Karpas-422 (cell line): ENCODE results near the gene CAPN7. TPM values are rescaled to one million over a fixed set of nuclear protein-coding genes. Genes with fewer than 3 reads are reported as not detected.
"Not testable (repeated sequence)": the region's sequence is repeated elsewhere in the genome, so short reads cannot be mapped to it uniquely, and the experiment has no call there.

ENCODE experiments used
- DNase-seq: peaks from one replicate; pipeline ENCODE4 v3.0.0-alpha.2; 2015
- H2AFZ ChIP-seq: fragments of 200-600 bp; sonication (generic); 2 replicates; pipeline ENCODE4 v1.6.1; 2014; ENCODE audit warnings: antibody characterized with exemption, low read length, mixed read lengths
- H3K27ac ChIP-seq: fragments of 200-600 bp; sonication (generic); 2 replicates; pipeline ENCODE4 v1.5.1; 2014; ENCODE audit warnings: mild to moderate bottlenecking, low read length, moderate library complexity
- H3K27me3 ChIP-seq: fragments of 200-600 bp; sonication (generic); 2 replicates; pipeline ENCODE4 v1.6.1; 2014; ENCODE audit warnings: low read length, mixed read lengths
- H3K36me3 ChIP-seq: fragments of 200-600 bp; sonication (generic); 2 replicates; pipeline ENCODE4 v1.6.1; 2014; ENCODE audit warnings: low read length, mixed read lengths; ENCODE audit not compliant: insufficient read depth
- H3K4me1 ChIP-seq: fragments of 200-600 bp; sonication (generic); 2 replicates; pipeline ENCODE4 v1.6.1; 2014; ENCODE audit warnings: mild to moderate bottlenecking, low read length, mixed read lengths
- H3K4me2 ChIP-seq: fragments of 200-600 bp; sonication (generic); 2 replicates; pipeline ENCODE4 v1.6.1; 2014; ENCODE audit warnings: low read length, low read depth, mild to moderate bottlenecking; ENCODE audit not compliant: poor library complexity, severe bottlenecking
- H3K4me3 ChIP-seq: fragments of 200-600 bp; sonication (generic); 2 replicates; pipeline ENCODE4 v1.5.1; 2014; ENCODE audit warnings: mild to moderate bottlenecking, antibody characterized with exemption, low read length, mixed read lengths
- H3K79me2 ChIP-seq: fragments of 200-600 bp; sonication (generic); 2 replicates; pipeline ENCODE4 v1.6.1; 2014; ENCODE audit warnings: mild to moderate bottlenecking, low read length, mixed read lengths
- H3K9ac ChIP-seq: fragments of 200-600 bp; sonication (generic); 2 replicates; pipeline ENCODE4 v1.6.0; 2014; ENCODE audit warnings: low read length
- H3K9me2 ChIP-seq: fragments of 200-600 bp; sonication (generic), shearing (Covaris generic); replicated peaks from 2 replicates; pipeline ENCODE4 v1.6.0; 2014; ENCODE audit warnings: mild to moderate bottlenecking, low read length, moderate library complexity; ENCODE audit not compliant: insufficient read depth
- H3K9me3 ChIP-seq: fragments of 300-700, 200-600 bp; sonication (generic); 2 replicates; pipeline ENCODE4 v1.6.1; 2014; ENCODE audit warnings: low read length, mixed read lengths
- H4K20me1 ChIP-seq: fragments of 200-600 bp; sonication (generic); 2 replicates; pipeline ENCODE4 v1.6.1; 2014; ENCODE audit warnings: mild to moderate bottlenecking, antibody characterized with exemption, low read length, low read depth; ENCODE audit not compliant: insufficient read depth
- total RNA-seq: library from RNA; depleted of rRNA; stranded (reverse); fragments of >200 nt; shearing (Covaris generic); gene quantifications from 2 replicates; pipeline ENCODE4 v1.2.3, GENCODE V29; 2014; ENCODE audit warnings: low replicate concordance

The CAPN7 gene
- total RNA-seq, 1 experiment from 2014 or later = 36.5 TPM

DNA sequence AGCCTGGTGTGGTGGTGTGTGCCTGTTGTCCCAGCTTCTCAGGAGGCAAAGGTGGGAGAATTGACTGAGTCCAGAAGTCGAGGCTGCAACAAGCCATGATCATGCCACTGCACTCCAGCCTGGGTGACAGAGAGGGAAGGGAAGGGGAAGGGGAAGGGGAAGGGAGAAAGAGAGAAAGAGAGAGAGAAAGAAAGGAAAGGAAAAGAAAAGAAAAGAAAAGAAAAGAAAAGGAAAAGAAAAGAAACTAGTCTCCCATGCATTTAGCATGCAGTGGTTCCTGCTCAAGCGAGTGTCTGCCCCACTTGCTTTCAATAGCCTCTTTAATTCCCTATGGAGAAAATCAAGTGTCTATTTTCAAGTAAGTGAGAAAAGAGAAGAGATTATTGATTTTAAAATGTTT lies 20.6 kb upstream of the CAPN7 start:
- no peak overlapping the region for H2AFZ ChIP-seq
- H3K79me2 ChIP-seq = no peaks in the 10 kb centered on the region
- no peaks in the 10 kb centered on the region for H3K27me3 ChIP-seq
- no peaks in the 10 kb centered on the region for H3K9me2 ChIP-seq
- H3K36me3 ChIP-seq = no peaks in the 10 kb centered on the region
- no peaks in the 10 kb centered on the region for H4K20me1 ChIP-seq
- DNase-seq = no peak
- no peaks in the 10 kb centered on the region for H3K9me3 ChIP-seq
- no peak overlapping the region for H3K27ac ChIP-seq
- no peaks in the 10 kb centered on the region for H3K4me1 ChIP-seq
- H3K4me3 ChIP-seq = no peak overlapping the region
- no peak overlapping the region for H3K9ac ChIP-seq
- H3K4me2 ChIP-seq = no peak overlapping the region

DNA sequence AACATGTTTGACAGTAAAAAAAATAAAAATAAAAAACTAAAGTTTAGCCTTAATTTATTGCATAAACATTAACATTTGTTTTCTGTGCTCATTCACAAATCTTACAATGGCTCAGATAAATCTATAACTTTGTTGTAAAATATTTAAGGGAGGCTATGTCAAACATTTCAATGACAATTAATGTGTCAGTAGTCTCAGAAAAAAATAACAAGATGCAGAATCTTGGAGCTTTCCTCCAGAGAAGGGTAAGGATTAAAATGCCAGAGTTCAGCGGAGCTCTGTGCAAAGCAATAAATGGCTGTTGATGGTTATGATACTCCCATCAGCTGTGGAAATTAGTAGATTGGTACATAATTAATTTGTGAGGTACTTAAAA lies 20.0 kb upstream of the CAPN7 start:
- Histone ChIP-seq H3K4me1 (no peaks in the 10 kb centered on the region), H3K36me3 (no peaks in the 10 kb centered on the region), H3K9ac (no peak overlapping the region), H3K27me3 (no peaks in the 10 kb centered on the region), H3K79me2 (no peaks in the 10 kb centered on the region), H4K20me1 (no peaks in the 10 kb centered on the region), H3K9me2 (no peaks in the 10 kb centered on the region), H3K4me3 (no peak overlapping the region), H3K9me3 (no peaks in the 10 kb centered on the region), H2AFZ (no peak overlapping the region), H3K4me2 (no peak overlapping the region), H3K27ac (no peak overlapping the region)
- DNase-seq = no peak

DNA sequence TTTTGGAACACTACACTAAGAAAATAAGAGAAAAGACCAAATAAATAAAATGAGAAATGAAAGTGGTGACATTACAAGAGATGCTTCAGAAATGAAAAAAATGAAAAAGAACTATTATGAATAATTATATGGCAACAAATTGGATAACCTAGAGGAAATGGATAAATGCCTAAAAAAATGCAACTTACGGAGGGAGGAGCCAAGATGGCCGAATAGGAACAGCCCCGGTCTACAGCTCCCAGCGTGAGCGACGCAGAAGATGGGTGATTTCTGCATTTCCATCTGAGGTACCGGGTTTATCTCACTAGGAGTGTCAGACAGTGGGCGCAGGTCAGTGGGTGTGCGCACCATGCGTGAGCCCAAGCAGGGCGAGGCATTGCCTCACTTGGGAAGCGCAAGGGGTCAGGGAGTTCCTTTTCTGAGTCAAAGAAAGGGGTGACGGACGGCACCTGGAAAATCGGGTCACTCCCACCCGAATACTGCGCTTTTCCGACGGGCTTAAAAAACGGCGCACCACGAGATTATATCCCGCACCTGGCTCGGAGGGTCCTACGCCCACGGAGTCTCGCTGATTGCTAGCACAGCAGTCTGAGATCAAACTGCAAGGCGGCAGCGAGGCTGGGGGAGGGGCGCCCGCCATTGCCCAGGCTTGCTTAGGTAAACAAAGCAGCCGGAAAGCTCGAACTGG lies 19.4 kb upstream of the CAPN7 start:
- H3K4me2 ChIP-seq, H3K9me3 ChIP-seq, H3K4me1 ChIP-seq, DNase-seq, H3K4me3 ChIP-seq, H3K27ac ChIP-seq, H3K79me2 ChIP-seq, H3K27me3 ChIP-seq, H3K9ac ChIP-seq, H4K20me1 ChIP-seq, H2AFZ ChIP-seq, H3K36me3 ChIP-seq, H3K9me2 ChIP-seq: not testable (repeated sequence)

DNA sequence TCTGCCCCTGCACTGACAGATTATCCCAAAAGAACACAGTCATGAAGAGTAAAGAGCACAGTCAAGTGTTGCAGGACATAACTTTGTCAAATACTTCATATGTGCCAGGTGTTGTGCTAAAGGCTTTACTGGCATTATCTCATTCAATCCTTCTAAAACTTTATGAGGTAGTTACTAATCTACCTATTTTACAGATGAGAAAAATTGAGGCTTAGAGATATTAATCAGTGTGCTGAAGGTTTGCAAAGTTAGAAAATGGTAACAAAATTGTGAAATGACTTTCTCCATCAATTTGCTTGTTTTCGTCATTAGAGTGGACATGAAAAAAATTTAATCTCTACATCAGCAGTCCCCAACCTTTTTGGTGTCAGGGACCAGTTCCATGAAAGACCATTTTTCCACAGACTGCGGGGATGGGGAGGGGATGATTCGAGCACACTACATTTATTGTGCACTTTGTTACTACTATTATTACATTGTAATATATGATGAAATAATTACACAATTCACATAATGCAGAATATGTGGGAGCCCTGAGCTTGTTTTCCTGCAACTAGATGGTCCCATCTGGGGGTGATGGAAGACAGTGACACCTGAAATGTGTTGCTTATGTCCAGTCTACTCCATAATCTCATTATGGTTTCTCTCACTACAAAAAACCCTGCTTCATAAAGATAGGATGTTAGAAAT lies 8.6 kb upstream of the CAPN7 start:
- Histone ChIP-seq H2AFZ (no peak overlapping the region), H3K36me3 (no peaks in the 10 kb centered on the region), H3K4me2 (no peak overlapping the region), H3K79me2 (no peaks in the 10 kb centered on the region), H3K4me3 (no peak overlapping the region), H3K9me3 (no peaks in the 10 kb centered on the region), H3K9ac (no peak overlapping the region), H3K4me1 (peaks cover 3% of the 10 kb centered on the region; the same call in 1 of the 2 replicates), H3K27ac (no peak overlapping the region), H3K9me2 (no peaks in the 10 kb centered on the region), H3K27me3 (no peaks in the 10 kb centered on the region), H4K20me1 (no peaks in the 10 kb centered on the region)
- no peak for DNase-seq

DNA sequence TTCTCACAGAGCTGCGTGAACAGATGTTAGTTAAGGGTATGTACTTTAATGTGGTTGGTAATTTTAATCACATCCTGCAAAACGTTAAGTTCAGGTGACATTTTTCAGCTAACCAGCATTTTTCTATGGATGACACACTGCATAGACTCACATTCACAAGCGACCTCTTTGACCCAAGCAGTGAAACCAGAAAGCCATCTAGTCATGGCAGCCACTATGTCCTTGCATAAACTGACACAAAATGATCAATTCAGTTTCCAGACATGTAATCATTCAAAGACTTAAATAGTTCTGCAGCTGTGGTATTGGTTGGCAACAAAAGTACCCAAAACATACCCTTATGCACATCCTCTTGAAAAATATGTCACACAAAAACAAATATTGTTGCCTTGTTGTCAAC lies 7.4 kb upstream of the CAPN7 start:
- DNase-seq = peak; percentile 25
- Histone ChIP-seq H3K27me3 (no peaks in the 10 kb centered on the region), H3K27ac (no peak overlapping the region), H4K20me1 (no peaks in the 10 kb centered on the region), H3K4me3 (no peak overlapping the region), H2AFZ (no peak overlapping the region), H3K4me1 (peaks cover 3% of the 10 kb centered on the region; the same call in 1 of the 2 replicates), H3K36me3 (no peaks in the 10 kb centered on the region), H3K9me2 (no peaks in the 10 kb centered on the region), H3K4me2 (no peak overlapping the region), H3K79me2 (no peaks in the 10 kb centered on the region), H3K9me3 (no peaks in the 10 kb centered on the region), H3K9ac (no peak overlapping the region)

DNA sequence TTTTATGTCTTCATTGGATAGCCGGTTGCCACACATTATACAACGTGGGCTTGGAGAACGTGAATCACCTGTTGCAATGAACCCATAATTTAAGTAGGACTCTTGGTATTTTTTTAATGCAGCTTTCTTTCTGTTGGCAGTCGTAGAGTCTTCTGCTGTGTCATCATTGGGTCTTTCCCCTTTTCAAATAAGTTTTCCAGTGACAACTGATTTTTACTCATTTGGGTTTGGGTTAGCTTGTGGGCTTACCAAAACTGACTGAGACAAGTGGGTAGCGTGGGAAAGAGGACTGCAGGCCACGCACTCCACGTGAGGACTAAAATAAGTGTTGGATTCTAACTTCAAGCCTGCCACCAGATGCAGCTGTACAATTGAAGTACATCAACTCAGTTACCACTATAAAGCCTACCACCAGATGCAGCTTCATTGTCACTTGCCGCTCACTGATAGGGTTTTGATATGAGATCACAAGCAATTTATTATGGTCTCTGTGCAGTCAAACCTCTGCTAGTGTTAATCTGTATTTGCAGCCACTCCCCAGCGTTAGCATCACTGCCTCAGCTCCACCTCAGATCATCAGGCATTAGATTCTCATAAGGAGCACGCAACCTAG lies 6.4 kb upstream of the CAPN7 start:
- no peaks in the 10 kb centered on the region for H3K9me3 ChIP-seq
- H3K79me2 ChIP-seq = no peaks in the 10 kb centered on the region
- no peak overlapping the region for H3K27ac ChIP-seq
- no peaks in the 10 kb centered on the region for H3K9me2 ChIP-seq
- H2AFZ ChIP-seq = no peak overlapping the region
- H4K20me1 ChIP-seq = no peaks in the 10 kb centered on the region
- no peaks in the 10 kb centered on the region for H3K36me3 ChIP-seq
- H3K4me2 ChIP-seq = no peak overlapping the region
- no peak for DNase-seq
- no peaks in the 10 kb centered on the region for H3K27me3 ChIP-seq
- H3K4me3 ChIP-seq = no peak overlapping the region
- H3K4me1 ChIP-seq = peaks cover 3% of the 10 kb centered on the region; the same call in 1 of the 2 replicates
- H3K9ac ChIP-seq = no peak overlapping the region

DNA sequence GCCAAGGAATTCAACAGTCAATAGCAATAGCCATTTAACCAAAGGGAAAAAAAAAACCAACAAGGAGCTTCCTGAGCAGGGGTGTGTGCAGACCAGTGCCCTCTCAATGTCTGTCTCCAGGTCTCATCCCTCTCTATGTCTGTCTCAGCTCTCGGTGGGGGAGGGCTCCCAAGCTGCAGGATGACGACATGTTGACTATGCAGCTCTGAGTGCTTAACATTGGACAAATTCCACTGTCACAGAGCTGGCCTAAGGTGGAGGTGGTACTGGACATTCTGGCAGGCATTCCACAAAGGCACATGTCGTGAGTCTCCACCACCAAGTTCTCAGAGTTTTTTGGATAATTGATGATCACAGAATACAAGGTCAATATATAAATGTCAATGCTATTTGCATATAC lies 2.0 kb upstream of the CAPN7 start:
- no peak overlapping the region for H3K27ac ChIP-seq
- no peak overlapping the region for H2AFZ ChIP-seq
- peaks cover 22% of the 10 kb centered on the region for H3K4me1 ChIP-seq
- no peaks in the 10 kb centered on the region for H4K20me1 ChIP-seq
- no peak overlapping the region for H3K4me2 ChIP-seq
- no peaks in the 10 kb centered on the region for H3K36me3 ChIP-seq
- peaks cover 29% of the 10 kb centered on the region for H3K79me2 ChIP-seq
- H3K4me3 ChIP-seq = no peak overlapping the region
- no peaks in the 10 kb centered on the region for H3K9me2 ChIP-seq
- H3K9ac ChIP-seq = no peak overlapping the region
- H3K9me3 ChIP-seq = no peaks in the 10 kb centered on the region
- no peaks in the 10 kb centered on the region for H3K27me3 ChIP-seq
- no peak for DNase-seq

DNA sequence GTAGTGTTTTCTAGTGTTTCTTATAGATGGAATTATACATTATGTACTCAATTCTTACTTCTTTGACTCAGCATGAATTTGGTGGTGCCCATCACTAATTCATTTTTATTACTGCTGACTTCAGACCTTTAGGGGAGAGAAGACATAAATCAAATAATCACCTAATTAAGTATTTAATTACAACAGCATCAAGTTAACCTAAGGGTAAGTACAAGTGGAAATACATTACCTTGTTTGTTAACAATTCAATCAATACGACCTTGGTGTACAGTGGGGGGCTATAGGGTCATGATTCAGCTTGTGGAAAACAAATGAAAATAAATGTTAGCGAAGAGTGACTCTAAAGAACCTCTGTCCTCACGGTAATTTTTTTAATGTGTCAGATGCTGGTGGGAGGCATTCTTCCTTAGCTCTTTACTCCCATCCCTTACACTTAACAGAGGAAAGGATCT lies 538 bp upstream of the CAPN7 start:
- Histone ChIP-seq H4K20me1 (no peaks in the 10 kb centered on the region), H3K27ac (no peak overlapping the region), H3K4me2 (peak overlapping the region; percentile 94), H3K9me2 (no peaks in the 10 kb centered on the region), H2AFZ (peak overlapping the region; percentile 90), H3K4me1 (peaks cover 22% of the 10 kb centered on the region), H3K4me3 (peak overlapping the region; percentile 84), H3K9me3 (no peaks in the 10 kb centered on the region), H3K9ac (peak overlapping the region; percentile 85), H3K36me3 (peaks cover 7% of the 10 kb centered on the region; the same call in 1 of the 2 replicates), H3K79me2 (peaks cover 43% of the 10 kb centered on the region), H3K27me3 (no peaks in the 10 kb centered on the region)
- no peak for DNase-seq
